ENCODE results near the gene ELF5.

Gene ELF5

DNA sequence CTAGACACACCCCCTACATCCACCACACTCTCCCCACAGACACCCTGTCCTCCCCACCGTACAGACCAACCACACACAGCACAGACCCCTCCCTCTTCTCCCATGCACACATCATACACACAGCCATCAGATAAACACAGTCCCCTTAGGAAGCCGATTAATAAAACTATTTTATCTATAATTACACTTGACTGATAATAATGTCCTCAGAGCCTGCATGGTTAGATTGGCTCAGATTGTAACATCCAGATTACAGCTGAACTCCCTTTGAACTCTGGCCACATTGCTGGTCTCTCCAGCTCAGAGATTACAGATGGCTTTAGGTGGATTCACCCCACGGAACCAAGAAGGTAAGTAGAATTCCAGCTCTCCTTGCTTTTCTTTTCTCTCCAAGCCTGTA, 9.5 kb upstream of the ELF5 start:
- in situ Hi-C loops (cut with MboI; ENCODE audit: low sequenced_read_pairs) = no loop called here

GRCh38 chr11:34522188-34522587, 8.6 kb upstream of the ELF5 start:
- in situ Hi-C loops (cut with MboI; ENCODE audit: low sequenced_read_pairs) = no loop called here

- in situ Hi-C loops (cut with MboI; ENCODE audit: low sequenced_read_pairs) = no loop called here
Observed at GRCh38 chr11:34521265-34521664, 7.7 kb upstream of the ELF5 start.

- in situ Hi-C loops (cut with MboI; ENCODE audit: low sequenced_read_pairs) = no loop called here
Observed at GRCh38 chr11:34519595-34520235, 6.1 kb upstream of the ELF5 start.

GRCh38 chr11:34516247-34517040, 2.9 kb upstream of the ELF5 start:
- in situ Hi-C loops (cut with MboI; ENCODE audit: low sequenced_read_pairs) = no loop called here

DNA sequence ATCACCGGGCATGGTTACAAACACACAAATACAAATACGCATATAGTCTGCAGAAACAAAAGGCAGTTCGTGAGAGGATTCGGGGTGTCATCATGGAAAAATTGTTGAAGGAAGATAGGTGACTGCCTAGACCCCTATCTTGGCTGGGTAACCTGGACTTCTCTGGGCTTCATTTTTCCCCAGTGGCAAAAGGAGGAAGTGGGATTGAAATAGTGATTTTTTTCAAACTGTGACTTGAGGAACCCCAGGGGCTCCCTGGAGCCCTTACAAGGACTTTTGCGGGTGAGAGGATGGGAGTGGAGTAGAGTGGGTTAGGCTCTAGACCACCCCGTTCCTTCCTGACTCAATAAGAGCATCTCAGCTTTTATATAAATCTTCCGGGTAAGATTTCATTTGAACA, 1.0 kb upstream of the ELF5 start:
- in situ Hi-C loops (cut with MboI; ENCODE audit: low sequenced_read_pairs) = no loop called here

DNA sequence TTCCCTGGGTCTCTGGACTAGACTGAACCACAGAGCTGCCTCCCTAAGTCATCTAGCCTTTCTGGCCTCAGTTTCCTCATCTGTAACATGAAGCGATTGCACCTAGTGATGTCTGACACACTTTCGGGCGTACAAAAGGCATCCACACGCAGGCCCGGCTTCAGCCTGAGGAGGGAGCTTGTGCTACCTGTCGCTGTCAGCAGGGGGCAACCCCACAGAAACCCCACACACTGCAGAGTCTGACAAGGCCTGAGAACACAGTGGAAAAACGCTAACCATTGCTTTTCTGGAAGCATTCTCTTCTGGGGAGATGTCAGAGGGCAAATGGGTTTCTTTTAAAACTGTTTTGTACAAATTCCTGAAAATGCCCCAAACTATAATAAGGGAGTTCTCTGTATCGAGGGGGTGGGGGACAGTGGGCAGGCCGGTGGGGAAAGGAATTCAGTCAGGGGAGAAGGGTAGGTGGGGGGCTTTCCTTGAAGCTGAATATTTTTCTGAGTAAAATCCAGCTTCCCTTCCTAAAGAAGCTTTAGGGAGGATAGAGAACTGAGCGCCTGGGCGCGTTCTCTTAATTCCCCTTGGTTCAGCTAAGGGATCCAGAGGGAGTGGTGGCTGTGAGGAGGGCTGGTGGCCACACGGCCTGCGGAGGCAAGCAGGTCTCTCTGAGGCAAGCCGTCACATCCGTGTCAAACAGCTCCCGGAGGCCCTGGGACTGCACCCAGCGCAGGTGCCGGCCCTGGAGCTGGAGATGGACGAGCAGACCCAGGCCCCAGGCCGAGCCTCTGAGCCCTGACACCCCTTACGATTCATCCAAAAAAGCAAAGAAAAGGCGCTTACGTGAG, 533 bp downstream of the ELF5 start:
- in situ Hi-C loops (cut with MboI; ENCODE audit: low sequenced_read_pairs) = no loop called here

GRCh38 chr11:34510673-34511072, 2.9 kb downstream of the ELF5 start:
- in situ Hi-C loops (cut with MboI; ENCODE audit: low sequenced_read_pairs) = no loop called here

DNA sequence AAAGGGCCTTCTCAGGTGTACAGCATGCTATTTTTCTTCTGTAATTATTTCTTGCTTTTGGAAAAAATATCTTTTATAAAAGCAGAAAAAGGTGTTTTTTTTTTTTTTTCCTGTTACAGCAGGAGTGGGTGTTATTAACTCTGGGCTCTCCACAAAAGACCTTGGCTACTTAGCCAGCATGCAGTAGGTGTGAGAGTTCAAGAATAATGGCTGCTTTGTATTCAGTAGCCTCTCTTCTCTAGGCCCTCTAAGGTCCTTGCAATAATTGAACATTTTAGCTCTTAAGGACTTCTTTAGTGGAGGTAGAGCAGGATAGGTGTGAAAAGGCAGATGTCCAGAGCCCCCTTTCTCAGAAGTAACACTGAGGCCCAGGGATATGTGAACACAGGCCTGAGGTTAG, 3.4 kb downstream of the ELF5 start:
- in situ Hi-C loops (cut with MboI; ENCODE audit: low sequenced_read_pairs) = no loop called here

DNA sequence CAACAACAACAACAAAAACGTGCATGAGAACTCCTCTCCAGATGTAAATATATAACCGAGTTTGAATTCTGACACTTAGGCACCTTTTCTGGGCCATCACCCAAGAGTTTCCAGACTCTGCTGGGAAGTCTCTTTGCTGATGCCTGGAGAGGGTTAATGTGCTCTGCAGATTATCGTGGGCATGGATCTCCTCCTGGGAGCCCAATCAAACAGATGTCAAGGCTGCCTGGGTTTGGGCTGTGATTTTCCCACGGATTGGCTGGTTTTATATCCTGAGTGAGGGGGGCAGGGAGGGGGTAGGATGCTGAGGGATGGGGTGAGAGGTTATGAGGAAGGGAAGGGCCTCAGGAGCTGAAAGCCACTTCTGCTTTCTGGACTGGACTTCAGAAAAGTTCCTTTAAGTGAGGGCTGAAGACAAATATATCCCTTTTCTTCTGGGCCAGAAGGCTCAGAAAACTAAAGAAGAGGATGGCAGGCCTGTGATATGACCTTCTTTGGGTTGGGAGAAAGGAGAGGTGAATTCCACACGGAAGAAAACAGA, 4.2 kb downstream of the ELF5 start:
- in situ Hi-C loops (cut with MboI; ENCODE audit: low sequenced_read_pairs) = no loop called here

- in situ Hi-C loops (cut with MboI; ENCODE audit: low sequenced_read_pairs) = no loop called here
Observed at GRCh38 chr11:34508524-34508923, 5.1 kb downstream of the ELF5 start.

DNA sequence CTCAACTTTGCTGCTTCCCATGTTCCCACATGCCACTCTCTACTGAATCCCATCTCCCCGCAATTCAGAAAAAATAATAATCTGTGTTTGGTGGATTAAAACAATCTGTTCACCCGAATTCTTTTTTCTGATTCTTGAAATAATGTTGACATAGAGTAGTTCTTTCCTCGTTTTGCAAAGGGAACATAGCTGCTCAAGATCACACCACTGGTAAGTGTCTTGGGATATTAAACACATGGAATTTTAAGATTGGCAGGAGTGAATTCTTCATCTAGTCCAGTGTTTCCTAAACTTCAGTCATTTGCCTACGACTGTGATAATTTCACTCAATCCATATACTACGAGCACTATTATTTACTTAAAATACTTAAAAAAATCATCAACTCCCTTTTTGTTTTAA, 6.0 kb downstream of the ELF5 start:
- in situ Hi-C loops (cut with MboI; ENCODE audit: low sequenced_read_pairs) = no loop called here

- in situ Hi-C loops (cut with MboI; ENCODE audit: low sequenced_read_pairs) = no loop called here
Observed at GRCh38 chr11:34507156-34507555, 6.4 kb downstream of the ELF5 start.

DNA sequence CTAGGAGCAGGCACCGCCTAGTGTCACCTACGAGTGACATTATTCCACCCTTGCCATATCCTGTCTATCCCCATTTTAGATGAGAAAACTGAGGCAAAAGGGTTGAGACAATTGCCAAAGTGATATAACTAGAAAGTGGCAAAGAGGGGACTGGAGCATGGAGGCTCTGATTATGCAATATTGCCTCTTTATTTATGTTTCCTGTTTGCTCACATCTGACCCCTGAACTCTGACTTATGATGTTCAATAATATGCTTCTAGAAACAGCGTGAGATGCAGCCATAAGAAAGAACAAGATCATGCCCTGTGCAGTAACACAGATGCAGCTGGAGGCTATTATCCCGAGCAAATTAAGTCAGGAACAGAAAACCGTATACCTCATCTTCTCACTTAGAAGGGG, 7.7 kb downstream of the ELF5 start:
- in situ Hi-C loops (cut with MboI; ENCODE audit: low sequenced_read_pairs) = no loop called here

DNA sequence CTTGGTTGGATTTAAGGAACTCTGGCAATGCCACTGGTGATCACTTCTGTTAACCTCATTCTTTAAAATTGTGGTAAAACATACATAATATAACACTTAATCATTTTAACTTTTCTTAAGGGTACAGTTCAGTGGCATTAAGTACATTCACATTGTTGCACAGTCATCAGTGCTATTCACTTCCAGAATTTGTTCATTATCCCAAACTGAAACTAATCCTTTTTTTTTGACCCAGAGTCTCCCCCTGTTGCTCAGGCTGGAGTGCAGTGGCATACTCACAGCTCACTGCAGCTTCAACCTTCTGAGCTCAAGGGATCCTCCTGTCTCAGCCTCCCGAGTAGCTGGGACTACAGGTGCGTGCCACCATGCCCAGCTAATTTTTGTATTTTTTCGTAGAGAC, 10.6 kb downstream of the ELF5 start:
- in situ Hi-C loops (cut with MboI; ENCODE audit: low sequenced_read_pairs) = no loop called here

- in situ Hi-C loops (cut with MboI; ENCODE audit: low sequenced_read_pairs) = no loop called here
Observed at GRCh38 chr11:34501949-34502348, 11.6 kb downstream of the ELF5 start.

DNA sequence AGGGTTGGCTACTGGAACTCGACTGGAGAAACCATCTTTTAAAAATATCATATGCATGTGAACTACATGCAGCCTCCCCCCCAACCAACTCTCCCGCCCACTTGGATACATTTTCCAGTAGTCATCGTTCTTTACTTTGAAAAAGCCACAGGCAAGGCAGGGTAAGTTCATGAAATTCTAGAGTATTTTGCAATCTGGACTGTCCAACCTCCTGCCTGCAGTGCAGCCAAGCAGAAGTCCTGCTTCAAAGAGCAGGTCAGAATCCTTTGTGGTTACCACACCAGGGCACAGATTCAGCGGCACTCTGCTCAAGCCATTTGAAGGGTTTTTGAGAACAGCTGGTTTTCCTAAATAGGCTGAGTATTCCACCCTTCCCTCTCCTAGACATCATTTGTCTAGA, 12.1 kb downstream of the ELF5 start:
- in situ Hi-C loops (cut with MboI; ENCODE audit: low sequenced_read_pairs) = no loop called here

DNA sequence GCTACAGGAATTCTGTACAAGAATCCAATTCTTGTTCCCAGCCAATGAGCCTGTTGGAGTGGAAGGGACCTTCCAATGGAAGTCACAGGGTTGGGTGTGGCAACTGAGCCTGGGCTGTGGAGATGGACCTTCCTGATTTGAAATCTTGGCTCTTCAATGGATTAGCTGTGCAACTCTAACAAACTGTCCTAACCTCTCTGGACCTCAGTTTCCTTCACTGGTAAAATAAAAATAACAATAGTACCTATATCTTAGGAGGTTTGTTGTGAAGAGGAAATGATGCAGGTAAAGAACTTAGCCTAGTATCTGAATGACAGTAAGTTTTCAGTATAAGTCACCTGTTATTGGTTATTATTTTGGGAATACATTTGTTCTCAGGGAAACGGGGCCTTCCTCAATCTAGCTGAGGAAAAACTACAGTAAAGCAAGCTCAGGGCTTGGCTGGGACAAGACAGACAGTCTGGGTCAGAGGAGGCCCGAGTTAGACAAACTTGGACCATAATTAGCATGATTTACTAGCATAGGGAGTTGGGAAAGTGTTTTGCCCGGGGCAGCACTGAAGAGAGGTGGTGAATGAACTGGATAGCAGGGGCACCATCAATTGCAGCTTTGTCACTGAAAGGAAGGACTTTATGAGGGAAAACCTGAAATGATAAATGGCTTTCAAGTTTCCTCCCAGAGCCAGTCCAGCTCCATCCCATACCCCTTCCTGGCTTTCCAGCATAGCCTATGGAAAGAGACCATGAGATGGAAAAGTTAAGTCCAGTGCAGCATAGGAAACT, 13.7 kb downstream of the ELF5 start:
- in situ Hi-C loops (cut with MboI; ENCODE audit: low sequenced_read_pairs) = loop anchor here (10.0 to 25.0 kb wide), 2 partner anchors 505 to 663 kb away; no protein-coding TSS in a partner anchor

- in situ Hi-C loops (cut with MboI; ENCODE audit: low sequenced_read_pairs) = loop anchor here (10.0 to 25.0 kb wide), 2 partner anchors 501 to 659 kb away; no protein-coding TSS in a partner anchor
Observed at GRCh38 chr11:34495724-34496377, 17.7 kb downstream of the ELF5 start.

GRCh38 chr11:34495239-34495723, 18.3 kb downstream of the ELF5 start:
- in situ Hi-C loops (cut with MboI; ENCODE audit: low sequenced_read_pairs) = loop anchor here (10.0 to 25.0 kb wide), 2 partner anchors 500 to 658 kb away; no protein-coding TSS in a partner anchor
